HepG2 (cell line): Measurements from ENCODE around the gene SLC5A10. TPM values are rescaled to one million over a fixed set of nuclear protein-coding genes. Genes with fewer than 3 reads are reported as not detected.
A peak's percentile ranks its signal among the peaks of the same experiment; 100 is the strongest.

ENCODE experiments used
- AGO1 ChIP-seq: fragments of 200-400 bp; formaldehyde crosslinking; IDR thresholded peaks from 2 replicates; pipeline ENCODE4 v1.6.1; 2017; ENCODE audit warnings: mild to moderate bottlenecking, low read depth, low read length, moderate library complexity; ENCODE audit not compliant: poor library complexity, severe bottlenecking
- ATF4 ChIP-seq, 2 experiments: fragments of 450-650 bp in 1 of 2; sonication (generic) in 1 of 2; formaldehyde crosslinking; IDR thresholded peaks; 2 replicates each; pipeline versions ENCODE4 v1.5.0 to v1.8.0; 2020 to 2022; ENCODE audit warnings: mild to moderate bottlenecking in 1 of 2, missing genetic modification reagents in 1 of 2
- CCDC6 ChIP-seq: sonication (generic); formaldehyde crosslinking; IDR thresholded peaks from 2 replicates; pipeline ENCODE4 v1.8.1; 2022; ENCODE audit warnings: mild to moderate bottlenecking, missing genetic modification reagents, moderate library complexity
- DR1 ChIP-seq: sonication (generic); formaldehyde crosslinking; IDR thresholded peaks from 2 replicates; pipeline ENCODE4 v1.8.0; 2021; ENCODE audit warnings: mild to moderate bottlenecking, missing genetic modification reagents, inconsistent platforms
- ETV5 ChIP-seq: IDR thresholded peaks from 2 replicates; pipeline ENCODE4 v1.6.1; 2018; ENCODE audit warnings: missing biosample characterization, missing genetic modification reagents, inconsistent platforms, borderline replicate concordance
- GLMP ChIP-seq: sonication (generic); formaldehyde crosslinking; IDR thresholded peaks from 2 replicates; pipeline ENCODE4 v1.9.0; 2021; ENCODE audit warnings: missing genetic modification reagents, mild to moderate bottlenecking, borderline replicate concordance
- ISL2 ChIP-seq: sonication (generic); formaldehyde crosslinking; IDR thresholded peaks from 2 replicates; pipeline ENCODE4 v1.5.0; 2020; ENCODE audit warnings: missing genetic modification reagents
- MEIS2 ChIP-seq: sonication (generic); formaldehyde crosslinking; IDR thresholded peaks from 2 replicates; pipeline ENCODE4 v1.9.0; 2021; ENCODE audit warnings: mild to moderate bottlenecking, missing genetic modification reagents
- MZF1 ChIP-seq: sonication (generic); formaldehyde crosslinking; IDR thresholded peaks from 2 replicates; pipeline ENCODE4 v1.8.1; 2023; ENCODE audit warnings: mild to moderate bottlenecking, missing genetic modification reagents, borderline replicate concordance
- NCOA2 ChIP-seq: sonication (generic); formaldehyde crosslinking; IDR thresholded peaks from 2 replicates; pipeline ENCODE4 v1.8.0; 2022; ENCODE audit warnings: inconsistent platforms
- POGK ChIP-seq: sonication (generic); formaldehyde crosslinking; conservative IDR thresholded peaks from 2 replicates; pipeline ENCODE4 v1.8.0; 2022; ENCODE audit warnings: mild to moderate bottlenecking, moderate library complexity, missing genetic modification reagents
- RBAK ChIP-seq: sonication (generic); formaldehyde crosslinking; IDR thresholded peaks from 2 replicates; pipeline ENCODE4 v1.5.1; 2020; ENCODE audit warnings: mild to moderate bottlenecking, missing genetic modification reagents
- RFXAP ChIP-seq: sonication (generic); formaldehyde crosslinking; IDR thresholded peaks from 2 replicates; pipeline ENCODE4 v1.4.0; 2020; ENCODE audit warnings: missing genetic modification reagents, borderline replicate concordance
- SAP130 ChIP-seq: IDR thresholded peaks from 2 replicates; pipeline ENCODE4 v1.6.1; 2016; ENCODE audit warnings: low read depth
- TRIM22 ChIP-seq: fragments of 450-650 bp; IDR thresholded peaks from 2 replicates; pipeline ENCODE4 v1.6.1; 2017
- YEATS2 ChIP-seq: sonication (generic); formaldehyde crosslinking; IDR thresholded peaks from 2 replicates; pipeline ENCODE4 v1.4.0; 2020; ENCODE audit warnings: missing genetic modification reagents, borderline replicate concordance
- ZFAT ChIP-seq: sonication (generic); formaldehyde crosslinking; conservative IDR thresholded peaks from 2 replicates; pipeline ENCODE4 v1.8.1; 2023; ENCODE audit warnings: missing genetic modification reagents, inconsistent platforms
- ZFP41 ChIP-seq: sonication (generic); formaldehyde crosslinking; IDR thresholded peaks from 2 replicates; pipeline ENCODE4 v1.4.0; 2020; ENCODE audit warnings: mild to moderate bottlenecking, missing genetic modification reagents, borderline replicate concordance
- ZNF225 ChIP-seq: sonication (generic); formaldehyde crosslinking; IDR thresholded peaks from 2 replicates; pipeline ENCODE4 v1.4.0; 2020; ENCODE audit warnings: mild to moderate bottlenecking, missing genetic modification reagents
- ZNF232 ChIP-seq: sonication (generic); formaldehyde crosslinking; IDR thresholded peaks from 2 replicates; pipeline ENCODE4 v1.4.0; 2020; ENCODE audit warnings: missing genetic modification reagents, borderline replicate concordance
- ZNF260 ChIP-seq: sonication (generic); formaldehyde crosslinking; IDR thresholded peaks from 2 replicates; pipeline ENCODE4 v1.4.0; 2020; ENCODE audit warnings: missing genetic modification reagents, low read depth, mild to moderate bottlenecking, borderline replicate concordance
- ZNF362 ChIP-seq: sonication (generic); formaldehyde crosslinking; IDR thresholded peaks from 2 replicates; pipeline ENCODE4 v1.4.0; 2020; ENCODE audit warnings: missing genetic modification reagents, mild to moderate bottlenecking, borderline replicate concordance
- ZNF83 ChIP-seq: sonication (generic); formaldehyde crosslinking; IDR thresholded peaks from 2 replicates; pipeline ENCODE4 v1.4.0; 2020; ENCODE audit warnings: missing genetic modification reagents, mild to moderate bottlenecking, borderline replicate concordance
- ZNF839 ChIP-seq: sonication (generic); formaldehyde crosslinking; IDR thresholded peaks from 2 replicates; pipeline ENCODE4 v1.4.0; 2020; ENCODE audit warnings: missing genetic modification reagents, mild to moderate bottlenecking, borderline replicate concordance
- polyA plus RNA-seq, 8 experiments: library from polyadenylated mRNA; depleted of rRNA in 3 of 8; stranded (reverse) in 7 of 8; unstranded in 1 of 8; fragments of >200 nt; fragmentation: Illumina TruSeq in 4 of 8; extraction: Trizol in 4 of 8; gene quantifications; 2 replicates each; pipeline versions ENCODE4 v1.2.1 to v1.2.3, GENCODE V29; 2011 to 2016; ENCODE audit warnings: low read depth in 4 of 8, missing spikeins in 1 of 8, mixed read lengths in 1 of 8; ENCODE audit not compliant: insufficient read depth in 1 of 8
- total RNA-seq, 5 experiments: library from RNA; depleted of rRNA; stranded (reverse); fragments of >200 nt; fragmentation: Illumina TruSeq; extraction: Trizol; gene quantifications; 2 replicates each; pipeline ENCODE4 v1.2.3, GENCODE V29; 2016; ENCODE audit warnings: low read depth in 1 of 5

SLC5A10 gene
- total and polyA plus RNA-seq, 2 of the 13 experiments (the other 11 are each of a cell fraction or from before 2014, with no cell fraction given), result 0.05 TPM; not detected in 1

GRCh38 chr17:19004421-19005136 lies 52.6 kb downstream of the SLC5A10 start, which contains the start of gene FAM83G (continued):
- TF ChIP-seq ZNF362 (CRISPR knock-in tag) (no peak), ETV5 (CRISPR knock-in tag) (peak; percentile 91), ZNF225 (CRISPR knock-in tag) (no peak), POGK (no peak), ZFAT (CRISPR knock-in tag) (no peak), ZNF83 (CRISPR knock-in tag) (no peak), SAP130 (CRISPR knock-in tag) (peak; percentile 54), MEIS2 (CRISPR knock-in tag) (no peak; the same call in 1 of the 2 replicates), TRIM22 (no peak), ZFP41 (CRISPR knock-in tag) (no peak), DR1 (CRISPR knock-in tag) (peak; percentile 54; the same call in 1 of the 2 replicates), GLMP (CRISPR knock-in tag) (no peak), ZNF839 (CRISPR knock-in tag) (no peak), YEATS2 (0 out of 2 replicates have a peak, but pooled peaks have one; percentile 20), ZNF260 (no peak), NCOA2 (no peak), ISL2 (CRISPR knock-in tag) (no peak), RBAK (CRISPR knock-in tag) (no peak), AGO1 (no peak), CCDC6 (CRISPR knock-in tag) (no peak), ATF4 (CRISPR knock-in tag; IDR thresholded peaks at IDR 0.05) (no peak), ZNF232 (CRISPR knock-in tag) (no peak), RFXAP (CRISPR knock-in tag) (no peak), MZF1 (no peak)
